ENCODE data around the gene CDK6.

- TF ChIP-seq CTCF (IDR thresholded peaks at IDR 0.05; ENCODE audit: low read depth, low read length) (no peak), EZH2phosphoT487 (IDR thresholded peaks at IDR 0.05; ENCODE audit: low read depth) (no peak)
These were observed 50.5 kb downstream of the CDK6 start for GRCh38 chr7:92785923-92786322.

Measured in OCI-LY3 (cell line).